NCI-H82 treated with DMSO at 0.1 percent for 48 hours (cell line): ENCODE measurements around the gene IRX4.

ENCODE experiments used
- DNase-seq: peaks from one replicate; lab custom pipeline; 2025; ENCODE audit not compliant: unreplicated experiment; lab: John Stamatoyannopoulos, UW

The IRX4 gene

DNA sequence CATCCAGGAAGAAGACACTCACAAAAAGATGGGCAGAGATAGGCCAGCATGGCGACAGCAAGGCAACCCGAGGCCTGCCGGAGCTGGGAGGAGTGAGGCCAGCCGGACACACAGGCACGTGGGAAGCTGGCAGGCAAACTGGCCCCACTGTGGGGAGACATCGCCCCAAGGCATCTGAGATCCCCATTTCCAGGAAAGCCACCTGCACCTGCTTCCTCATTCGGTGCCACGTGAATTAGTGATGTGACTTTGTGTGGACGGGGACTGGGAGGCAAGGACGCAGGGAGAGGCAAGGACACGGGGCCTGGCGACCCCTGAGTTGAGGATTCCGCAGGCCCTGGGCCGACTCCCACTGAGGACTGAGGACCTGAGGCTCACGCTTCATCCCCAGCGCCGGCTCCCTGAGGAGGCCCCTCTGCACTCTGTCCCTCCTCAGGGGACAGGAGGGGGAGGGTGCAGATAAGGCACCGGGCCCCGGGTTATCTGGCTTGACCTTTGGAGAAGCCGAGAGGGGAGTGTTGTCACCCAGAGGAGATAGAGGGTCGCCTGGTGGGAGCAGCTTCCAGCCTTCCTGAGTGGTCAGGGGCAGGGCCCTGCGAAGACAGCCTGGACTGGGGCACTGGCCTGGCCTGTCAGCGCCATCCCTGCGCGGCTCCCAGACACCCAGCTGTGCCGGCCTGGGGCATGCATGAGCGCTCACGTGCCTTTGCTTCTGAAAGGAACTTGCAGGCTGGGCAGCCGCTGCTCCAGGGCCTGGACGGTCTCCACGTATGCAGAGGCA, 41.8 kb downstream of the IRX4 start:
- no peak for DNase-seq

DNA sequence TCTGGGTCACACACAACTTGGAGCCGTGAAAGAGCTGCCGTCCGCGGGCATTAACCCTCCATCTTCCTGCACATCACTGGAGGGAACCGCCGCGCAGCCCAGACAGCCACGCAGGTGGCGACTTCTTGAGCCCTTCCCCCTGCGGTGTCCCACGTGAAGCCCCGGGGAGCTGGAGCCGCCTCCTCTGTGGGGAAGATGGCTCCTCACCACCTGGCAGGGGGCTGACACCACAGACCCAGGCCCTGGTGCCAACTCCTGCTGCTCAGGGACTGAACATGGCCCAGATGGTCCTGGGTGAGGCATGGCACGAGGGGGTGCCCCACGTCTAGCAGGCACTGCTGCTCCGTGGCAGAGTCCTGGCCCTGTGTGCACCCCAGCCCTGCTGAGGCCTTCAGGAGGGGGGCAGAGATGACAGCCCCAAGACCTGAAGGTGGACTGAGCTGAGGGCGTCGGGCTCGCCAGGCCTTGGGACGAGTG, 42.6 kb downstream of the IRX4 start:
- no peak for DNase-seq

DNA sequence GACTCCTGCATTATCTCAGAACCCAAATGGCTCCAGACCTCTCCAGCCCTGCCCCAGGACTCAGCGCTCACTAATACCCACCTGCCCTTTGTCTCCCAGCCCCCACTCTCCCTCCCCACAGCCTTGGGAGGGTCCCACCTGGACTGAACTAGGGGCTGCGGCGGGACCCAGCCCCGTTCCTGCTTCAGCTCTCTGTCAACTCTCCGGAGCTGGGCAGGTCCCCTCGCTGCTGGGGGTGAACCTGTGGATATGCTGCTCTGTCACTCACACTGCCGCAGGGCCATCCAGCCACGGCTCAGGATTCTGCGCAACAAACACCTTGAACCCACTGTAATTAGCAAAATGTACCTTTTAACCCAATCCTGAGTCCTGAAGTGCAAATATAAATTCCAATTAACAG, 44.7 kb downstream of the IRX4 start:
- no peak for DNase-seq

DNA sequence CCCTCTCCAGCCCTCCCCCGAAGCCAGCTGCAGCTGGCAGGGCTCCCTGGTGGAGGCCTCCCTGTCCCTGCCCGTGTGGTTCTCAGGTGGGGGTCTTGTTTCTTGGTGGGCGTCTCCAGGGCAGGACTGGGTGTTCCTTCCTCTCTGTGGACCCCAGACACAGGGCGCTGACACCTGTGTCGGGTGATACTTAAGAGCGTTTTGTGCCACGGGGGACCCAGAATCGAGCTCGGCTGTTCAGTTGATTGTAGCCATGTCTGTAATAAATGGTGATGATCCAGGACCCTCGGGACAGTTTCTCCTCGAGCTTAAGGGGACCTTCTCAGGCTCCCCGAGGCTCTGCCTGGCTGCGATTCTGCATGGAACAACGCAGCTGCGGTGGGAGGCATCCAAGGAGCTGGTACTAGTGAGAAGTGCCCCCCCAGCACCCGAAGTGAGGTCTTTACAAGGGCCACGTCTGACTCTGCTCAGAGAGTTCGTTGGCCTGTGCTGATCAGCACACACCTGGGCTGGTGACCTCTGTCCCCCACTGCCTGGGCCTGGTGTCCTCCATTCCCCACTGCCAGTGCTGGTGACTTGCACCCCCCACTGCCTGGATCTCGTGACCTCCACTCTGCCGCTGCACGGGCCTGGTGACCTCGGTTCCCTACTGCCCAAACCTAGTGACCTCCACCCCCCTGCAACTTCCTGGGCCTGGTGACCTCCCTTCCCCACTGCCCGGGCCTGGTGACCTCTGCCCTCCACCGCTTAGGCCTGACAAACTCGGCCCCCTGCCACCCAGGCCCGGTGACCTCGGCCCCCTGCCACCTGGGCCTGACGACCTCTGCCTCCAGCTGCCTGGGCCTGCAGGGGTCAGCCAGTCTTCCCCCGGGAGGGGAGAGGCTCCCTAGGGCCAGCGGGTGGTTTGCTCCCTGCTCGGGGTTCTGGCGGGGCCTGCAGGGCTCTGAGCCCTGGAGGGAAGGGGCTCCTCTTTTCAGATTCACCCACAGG, 45.5 kb downstream of the IRX4 start:
- no peak for DNase-seq

DNA sequence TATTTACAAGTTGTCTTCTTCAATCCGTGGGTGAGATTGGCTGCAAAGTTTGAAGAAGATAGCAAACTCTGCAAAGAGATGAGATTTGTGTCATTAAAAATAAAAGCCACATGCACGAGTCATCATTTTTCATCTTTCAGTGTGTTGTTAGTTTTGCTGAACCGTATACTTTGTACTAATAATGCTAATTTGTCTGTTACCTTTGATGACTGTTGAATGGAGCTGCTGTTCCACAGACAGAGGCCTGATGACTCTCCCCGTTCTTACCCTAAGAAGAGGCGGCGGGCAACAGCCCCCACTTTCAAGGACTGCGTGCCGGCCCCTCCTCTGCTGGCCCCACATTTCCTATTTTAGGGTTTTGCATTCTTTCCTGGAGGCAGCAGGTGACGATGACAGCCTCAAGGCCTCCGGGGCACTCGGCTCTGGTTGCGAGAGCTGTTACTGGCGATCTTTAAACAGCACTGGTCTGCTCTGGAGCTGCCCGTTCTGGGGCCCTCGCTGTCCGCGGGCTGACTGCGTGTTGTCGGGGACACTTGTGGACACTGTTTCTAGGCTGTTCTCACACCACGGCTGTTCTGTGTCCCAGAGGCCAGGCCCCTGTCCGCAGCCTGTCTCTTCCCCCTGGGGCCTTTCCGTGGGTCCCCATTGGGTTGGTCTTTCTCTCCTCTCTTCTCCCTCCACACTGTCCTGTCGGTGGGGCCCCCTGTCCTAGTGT, 46.4 kb downstream of the IRX4 start:
- no peak for DNase-seq

DNA sequence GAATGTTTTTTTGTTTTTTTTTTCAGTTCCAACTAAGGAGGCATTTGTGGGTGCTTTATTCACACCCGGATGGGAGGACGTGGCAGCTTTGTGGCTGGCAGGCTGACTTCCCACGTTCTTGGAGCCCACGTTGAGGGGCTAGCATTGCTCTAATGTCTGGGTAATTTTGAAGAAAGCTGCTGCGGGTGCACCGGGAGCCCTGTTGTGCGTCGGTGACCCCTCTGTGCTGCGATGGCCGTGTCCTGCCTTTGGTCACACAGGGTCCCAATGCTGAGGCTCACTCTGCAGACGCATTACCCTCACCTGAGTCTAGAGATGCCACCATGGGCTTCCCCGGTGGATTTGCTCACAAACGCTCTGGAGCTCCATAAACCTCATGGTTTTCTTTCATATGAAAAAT, 47.3 kb downstream of the IRX4 start:
- DNase-seq: no peak

DNA sequence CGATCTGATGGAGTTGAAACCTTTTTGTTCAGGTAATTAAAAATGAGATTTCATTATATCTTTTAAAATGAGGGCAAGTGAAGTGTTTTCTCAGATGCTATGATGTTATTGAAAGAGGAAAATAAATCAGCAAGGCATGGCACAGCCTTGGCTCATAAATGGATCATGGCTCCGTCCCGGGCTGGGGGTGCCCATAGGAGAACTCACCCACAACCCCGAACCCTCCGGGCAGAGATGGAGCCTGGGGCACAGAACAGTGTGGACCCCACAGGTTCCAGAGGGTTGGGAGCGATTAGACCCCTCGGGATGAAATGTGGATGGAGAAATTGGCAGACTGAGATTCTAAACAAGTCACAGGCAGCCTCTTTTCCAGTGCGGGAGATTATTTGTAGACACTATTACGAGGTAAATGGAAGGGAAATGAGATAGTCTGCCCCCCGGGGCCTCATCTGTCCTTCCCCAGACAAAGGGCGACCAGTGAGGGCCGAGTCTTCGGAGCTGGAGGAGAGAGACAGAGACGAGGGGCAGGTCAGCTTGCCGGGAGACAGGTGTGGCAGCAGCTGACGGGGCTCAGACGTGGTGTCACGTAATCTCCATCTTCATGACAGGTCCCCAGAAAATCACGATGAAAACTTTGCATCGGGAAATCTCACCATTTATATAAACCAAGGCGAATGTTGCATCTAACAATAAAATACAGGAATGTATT, 47.9 kb downstream of the IRX4 start:
- no peak for DNase-seq

DNA sequence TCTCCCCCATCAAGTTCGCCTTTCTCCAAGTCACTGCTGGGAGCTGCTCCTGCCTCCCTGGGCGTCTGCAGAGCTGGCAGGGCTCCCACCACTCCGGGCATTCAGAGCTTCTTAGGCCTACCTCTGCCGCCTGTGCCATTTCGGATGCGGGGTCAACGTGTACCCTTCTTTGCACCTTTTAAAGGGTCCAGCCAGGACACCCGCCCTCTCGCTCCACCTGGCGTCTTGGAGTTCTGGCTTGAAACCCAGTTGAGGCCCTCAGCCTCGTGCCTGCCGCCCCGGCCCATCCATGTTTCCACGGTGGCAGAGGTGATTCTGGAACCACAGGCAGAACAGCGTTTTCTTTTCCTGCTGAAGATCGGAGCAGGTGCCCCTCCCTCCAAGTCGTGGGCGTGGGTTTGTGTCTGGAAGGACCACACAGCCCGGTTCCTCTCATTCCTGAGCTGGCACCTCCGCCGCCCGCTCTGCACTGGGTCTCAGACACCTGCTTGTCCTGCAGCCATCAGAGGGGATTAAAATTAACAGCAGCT, 48.6 kb downstream of the IRX4 start:
- no peak for DNase-seq

DNA sequence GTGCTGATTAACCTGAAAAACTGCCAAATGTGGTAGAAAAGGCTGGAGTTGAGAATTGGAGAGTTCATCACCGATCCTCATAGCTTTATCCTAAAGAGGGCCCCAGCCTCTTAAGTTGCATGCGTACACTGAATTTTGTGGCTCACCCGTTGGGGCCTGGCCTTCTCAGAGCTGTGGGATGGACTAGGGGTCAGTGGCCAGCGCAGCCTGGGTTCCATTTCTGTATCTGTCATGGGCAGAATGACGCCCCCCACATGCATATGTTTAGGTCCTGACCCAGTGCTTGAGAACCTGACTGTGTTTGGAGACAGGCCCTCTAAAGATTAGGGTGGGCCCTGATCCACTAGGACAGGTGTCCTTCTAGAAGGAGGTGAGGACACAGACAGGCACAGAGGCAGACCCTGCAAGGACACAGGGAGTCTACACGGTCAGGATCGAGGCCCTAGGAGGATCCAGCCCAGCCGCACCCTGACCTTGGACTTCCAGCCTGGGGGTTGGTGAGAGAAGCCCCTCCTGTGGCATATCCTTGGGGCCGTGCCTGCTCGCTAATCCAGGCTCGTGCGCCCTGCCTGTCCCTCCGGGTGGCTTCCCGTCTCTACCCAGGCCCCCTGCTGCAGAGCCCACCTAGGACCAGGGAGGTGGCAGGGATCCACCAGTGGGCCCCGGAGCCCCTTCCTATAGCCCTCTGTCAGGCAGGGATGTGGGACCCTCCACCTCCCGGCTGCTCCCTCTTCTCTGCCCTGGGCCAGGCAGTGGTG, 49.3 kb downstream of the IRX4 start:
- no peak for DNase-seq

DNA sequence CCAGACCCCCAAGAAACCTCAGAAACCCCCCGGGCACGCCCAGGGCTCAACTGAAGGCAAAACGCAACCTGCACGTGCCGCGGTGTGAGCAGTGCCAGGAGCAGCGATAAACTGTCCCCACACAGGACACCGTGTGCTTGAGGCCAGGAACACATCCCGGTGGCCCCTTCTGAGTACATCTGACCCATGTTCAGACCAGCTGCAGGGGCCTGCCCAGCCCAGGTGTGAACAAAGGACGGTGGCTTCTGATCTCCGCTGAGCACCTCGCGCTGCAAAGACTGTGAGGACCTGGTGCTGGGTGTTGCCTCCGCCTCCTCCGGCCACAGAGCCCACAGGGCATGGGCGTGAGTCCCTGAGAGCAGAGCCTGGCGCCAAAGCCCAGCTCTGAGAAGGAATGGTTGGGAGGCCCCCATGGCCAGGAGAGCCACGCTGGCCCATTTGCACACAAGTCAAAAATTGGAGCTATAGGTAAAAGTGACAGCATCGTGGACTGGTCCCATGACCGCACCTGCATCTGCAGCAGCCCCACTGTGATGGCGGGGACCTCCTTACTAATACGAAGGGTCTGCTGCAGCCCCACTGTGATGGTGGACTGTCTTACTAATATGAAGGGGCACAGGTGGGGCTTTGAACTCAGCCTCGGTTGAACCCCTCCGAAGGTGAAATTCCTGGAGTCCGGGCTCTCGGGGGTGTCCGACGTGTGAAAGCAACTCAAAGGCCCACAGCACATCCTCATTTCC, 50.0 kb downstream of the IRX4 start:
- DNase-seq: no peak

DNA sequence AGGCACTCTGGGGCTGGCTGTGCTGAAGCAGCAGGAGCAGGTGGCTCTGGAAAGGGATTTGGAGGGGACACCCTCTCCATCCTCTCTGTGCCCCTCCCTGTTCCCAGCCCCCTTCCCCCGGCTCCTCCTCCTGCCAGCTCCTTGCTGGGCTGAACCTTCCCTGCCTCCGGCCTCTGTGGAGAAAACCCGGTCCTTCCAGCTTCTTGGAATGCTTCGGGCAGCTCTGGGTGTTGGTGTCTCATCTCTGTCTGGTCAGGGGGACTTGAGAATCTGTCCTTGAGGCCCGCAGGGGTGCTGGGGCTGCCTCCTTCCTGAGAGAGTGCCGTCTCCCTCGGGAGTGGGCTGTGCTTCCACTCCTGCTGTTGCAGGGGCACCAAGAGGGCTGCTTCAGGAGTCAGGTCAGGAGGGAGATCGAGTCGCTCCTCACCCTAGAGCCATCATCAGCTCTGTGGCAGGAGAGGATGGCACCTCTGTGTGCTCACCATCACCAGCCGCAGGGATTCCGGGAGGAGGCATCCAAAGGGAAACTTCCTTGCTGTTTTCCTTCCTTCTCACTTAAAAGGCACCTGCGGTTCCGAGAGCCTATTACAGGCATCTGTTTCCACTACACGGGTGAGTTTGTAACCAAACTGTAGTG, 50.9 kb downstream of the IRX4 start:
- DNase-seq: no peak

DNA sequence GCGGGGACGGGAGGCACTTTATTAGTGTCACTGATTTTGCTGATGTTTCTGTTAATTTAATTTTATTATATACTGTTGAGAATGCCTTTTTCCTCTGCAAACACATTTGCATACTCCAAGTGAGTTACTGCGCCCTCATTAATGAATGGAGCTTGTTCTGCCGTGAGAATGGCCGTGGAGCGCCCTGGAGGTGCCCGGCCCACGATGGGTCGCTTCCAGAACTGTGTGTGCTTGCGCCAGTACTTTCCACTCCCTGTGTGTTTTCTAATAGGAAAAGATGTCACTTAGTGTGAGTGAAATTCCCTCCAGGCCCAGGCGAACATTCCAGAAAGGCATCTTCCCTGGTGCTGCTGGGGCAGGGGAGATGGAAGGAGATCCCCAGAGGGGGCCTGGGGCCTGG, 51.5 kb downstream of the IRX4 start:
- no peak for DNase-seq

DNA sequence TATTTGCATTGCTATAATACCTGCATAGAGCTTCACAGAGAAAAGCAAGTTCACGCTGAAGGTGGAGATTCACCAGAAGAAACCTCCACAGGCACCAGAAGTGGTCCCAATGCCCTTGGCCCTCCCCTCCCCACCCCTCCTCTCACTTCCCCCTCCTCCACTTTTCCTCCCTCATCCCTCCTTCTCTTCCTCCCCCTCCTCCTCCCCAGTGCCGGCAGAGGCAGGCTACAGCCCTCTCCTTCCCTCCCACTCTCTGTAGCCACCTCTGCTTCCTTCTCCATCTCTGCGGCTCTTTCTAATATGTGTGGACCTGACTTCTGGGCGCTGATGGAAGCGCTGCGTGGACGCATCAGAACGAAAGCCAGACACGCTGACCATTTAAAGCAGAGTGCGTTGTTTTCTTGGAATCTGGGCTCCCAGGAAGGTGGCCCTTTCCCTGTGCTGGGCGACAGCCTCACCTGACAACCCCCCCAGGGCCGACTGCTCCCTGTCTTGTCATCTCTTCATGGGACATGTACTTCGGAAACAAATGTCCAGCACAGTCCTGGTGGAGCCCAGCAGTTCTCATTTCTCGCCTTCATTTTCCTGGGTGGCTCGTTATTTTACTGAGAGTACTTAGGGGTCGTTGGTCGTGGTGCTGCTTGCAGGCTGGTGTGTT, 52.0 kb downstream of the IRX4 start:
- DNase-seq: no peak

DNA sequence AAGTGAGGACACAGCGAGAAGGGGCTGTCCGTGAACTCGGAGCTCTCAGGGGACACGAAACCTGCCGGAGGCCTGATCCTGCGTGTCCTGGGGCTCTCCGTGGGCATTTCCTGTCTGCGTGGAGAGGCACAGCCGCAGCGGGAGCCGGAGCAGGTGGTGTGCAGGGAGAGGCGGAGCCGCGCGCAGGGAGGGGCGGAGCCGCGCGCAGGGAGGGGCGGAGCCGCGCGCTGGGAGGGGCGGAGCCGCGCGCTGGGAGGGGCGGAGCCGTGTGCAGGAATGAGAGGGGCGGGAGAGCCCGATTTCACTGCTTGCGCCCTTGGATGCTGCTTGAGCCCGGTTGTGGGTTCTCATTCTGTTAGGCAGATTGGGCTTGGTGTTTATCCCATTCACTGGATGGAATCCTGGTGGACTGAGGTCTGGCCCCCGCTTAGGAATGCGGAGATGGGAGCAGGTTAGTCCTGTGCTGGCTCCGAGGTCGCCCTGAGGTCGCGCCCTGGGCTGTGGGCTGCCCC, 54.8 kb downstream of the IRX4 start:
- DNase-seq: no peak
